Upper lobe of left lung (tissue), 4 donors: Measurements from ENCODE around the gene SLC10A1.

Experiments used
- CTCF ChIP-seq, 6 experiments: fragments of 450-650 bp in 4 of 6; fragments of 200-600 bp in 2 of 6; sonication (generic) in 2 of 6; IDR thresholded peaks; one replicate each; pipeline ENCODE4 v1.5.1; 2016 to 2019; ENCODE audit warnings: antibody characterized with exemption in 6 of 6
- EP300 ChIP-seq, 4 donors: sonication (generic); formaldehyde crosslinking; IDR thresholded peaks; one replicate each; pipeline ENCODE4 v1.5.1; 2017; ENCODE audit warnings: antibody characterized with exemption in 4 of 4, control low read depth in 2 of 4
- POLR2A ChIP-seq, 4 donors: fragments of 450-650 bp; IDR thresholded peaks; one replicate each; pipeline ENCODE4 v1.5.1; 2016 to 2017; ENCODE audit warnings: antibody characterized with exemption in 4 of 4, mild to moderate bottlenecking in 2 of 4
- POLR2AphosphoS5 ChIP-seq, 2 donors: sonication (generic); formaldehyde crosslinking; IDR thresholded peaks; one replicate each; pipeline ENCODE4 v1.5.1; 2017; ENCODE audit warnings: antibody characterized with exemption in 2 of 2

DNA sequence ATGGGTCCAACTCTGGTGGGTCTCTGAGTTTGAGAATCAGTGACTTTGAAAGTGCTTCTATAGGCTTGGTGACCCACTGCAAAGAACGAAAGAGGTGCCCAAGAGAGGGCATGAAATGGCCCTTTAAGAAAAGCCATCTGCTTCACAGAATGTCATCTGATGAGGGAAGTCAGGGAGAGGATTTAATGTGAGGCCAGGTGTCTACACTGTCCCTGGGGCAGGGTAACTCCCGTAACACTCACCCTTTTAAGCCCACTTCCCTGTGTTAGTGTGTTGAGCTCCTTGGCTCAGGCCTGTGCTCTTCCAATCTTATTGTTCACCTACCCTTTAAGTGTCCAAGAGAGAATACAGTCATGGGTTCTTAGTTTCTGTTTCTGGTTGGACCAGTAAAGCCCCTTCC, 46.5 kb downstream of the SLC10A1 start:
- TF ChIP-seq CTCF (IDR thresholded peaks at IDR 0.05) (no peak), POLR2AphosphoS5 (IDR thresholded peaks at IDR 0.05) (no peak), EP300 (IDR thresholded peaks at IDR 0.05) (no peak), POLR2A (IDR thresholded peaks at IDR 0.05) (no peak)
